Activated effector memory CD4-positive, alpha-beta T cell treated with Interleukin-2 at 50 U/mL for 16 hours (primary cell): ENCODE results near the gene DDX11.
"Not testable (repeated sequence)": the region's sequence is repeated elsewhere in the genome, so short reads cannot be mapped to it uniquely, and the experiment has no call there.

Experiments
- DNase-seq: peaks from one replicate; pipeline ENCODE4 v3.0.0-alpha.2; 2020

The DDX11 gene

GRCh38 chr12:31127209-31127848, 53.7 kb downstream of the DDX11 start:
- not testable (repeated sequence) for DNase-seq

DNA sequence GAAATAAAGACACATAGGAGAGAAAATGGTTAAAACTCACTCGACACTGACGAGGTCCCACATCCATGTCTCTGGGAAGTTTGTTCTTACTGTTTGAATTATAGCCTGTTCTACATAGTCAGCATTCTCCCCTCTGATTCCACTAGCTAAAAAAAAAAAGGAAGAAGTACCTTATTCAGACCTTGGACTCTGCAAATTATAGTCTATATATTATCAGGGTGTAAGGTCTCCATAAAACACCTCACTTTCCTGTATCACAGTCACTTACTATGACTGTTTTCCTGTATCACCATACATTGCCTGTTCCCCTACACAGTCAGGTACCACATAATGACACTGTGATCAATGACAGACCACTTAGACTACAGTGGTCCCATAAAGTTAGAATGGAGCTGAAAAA, 62.9 kb downstream of the DDX11 start:
- not testable (repeated sequence) for DNase-seq

DNA sequence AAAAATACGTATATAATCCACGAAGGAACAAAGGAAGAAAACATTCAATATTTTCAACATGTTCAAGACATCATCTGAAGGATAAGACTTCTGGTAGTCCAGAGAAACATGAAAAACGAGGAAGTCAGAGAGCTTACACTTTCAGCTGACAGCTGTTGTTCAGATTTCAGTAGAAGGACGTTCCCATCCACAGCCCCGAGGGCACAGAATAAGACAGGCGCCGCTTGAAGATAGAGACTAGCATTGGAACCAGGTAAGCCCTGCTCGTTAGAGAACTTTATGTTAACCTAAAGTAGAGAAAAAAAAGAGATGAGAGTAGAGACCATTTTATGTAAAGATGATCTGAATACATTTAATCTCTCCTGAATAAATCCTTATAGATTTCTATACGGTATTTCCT, 71.1 kb downstream of the DDX11 start:
- not testable (repeated sequence) for DNase-seq

DNA sequence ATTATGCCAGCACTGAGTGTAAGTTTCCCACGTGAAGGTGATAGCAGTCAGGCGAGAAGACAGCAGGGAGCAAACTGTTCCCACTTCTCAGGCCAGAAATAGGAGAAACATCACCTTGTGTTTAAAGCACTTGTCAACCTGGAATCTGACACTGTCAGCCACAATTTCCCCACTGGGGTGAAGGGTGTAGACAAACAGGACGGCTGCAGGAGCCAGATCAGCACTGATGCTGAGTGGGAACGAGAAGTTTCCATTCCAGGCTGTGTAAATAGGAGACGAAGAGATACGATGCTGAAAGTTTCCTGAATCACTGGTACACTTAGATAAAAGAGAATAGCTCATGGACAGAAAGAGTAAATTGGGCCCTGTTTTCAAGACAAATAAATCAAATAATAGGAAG, 71.6 kb downstream of the DDX11 start:
- not testable (repeated sequence) for DNase-seq

GRCh38 chr12:31147415-31147814, 73.8 kb downstream of the DDX11 start:
- not testable (repeated sequence) for DNase-seq

GRCh38 chr12:31150766-31151165, 77.1 kb downstream of the DDX11 start:
- not testable (repeated sequence) for DNase-seq
